ENCODE data around the gene TTC28.
"Not testable (repeated sequence)": the region's sequence is repeated elsewhere in the genome, so short reads cannot be mapped to it uniquely, and the experiment has no call there.

The TTC28 gene

DNA sequence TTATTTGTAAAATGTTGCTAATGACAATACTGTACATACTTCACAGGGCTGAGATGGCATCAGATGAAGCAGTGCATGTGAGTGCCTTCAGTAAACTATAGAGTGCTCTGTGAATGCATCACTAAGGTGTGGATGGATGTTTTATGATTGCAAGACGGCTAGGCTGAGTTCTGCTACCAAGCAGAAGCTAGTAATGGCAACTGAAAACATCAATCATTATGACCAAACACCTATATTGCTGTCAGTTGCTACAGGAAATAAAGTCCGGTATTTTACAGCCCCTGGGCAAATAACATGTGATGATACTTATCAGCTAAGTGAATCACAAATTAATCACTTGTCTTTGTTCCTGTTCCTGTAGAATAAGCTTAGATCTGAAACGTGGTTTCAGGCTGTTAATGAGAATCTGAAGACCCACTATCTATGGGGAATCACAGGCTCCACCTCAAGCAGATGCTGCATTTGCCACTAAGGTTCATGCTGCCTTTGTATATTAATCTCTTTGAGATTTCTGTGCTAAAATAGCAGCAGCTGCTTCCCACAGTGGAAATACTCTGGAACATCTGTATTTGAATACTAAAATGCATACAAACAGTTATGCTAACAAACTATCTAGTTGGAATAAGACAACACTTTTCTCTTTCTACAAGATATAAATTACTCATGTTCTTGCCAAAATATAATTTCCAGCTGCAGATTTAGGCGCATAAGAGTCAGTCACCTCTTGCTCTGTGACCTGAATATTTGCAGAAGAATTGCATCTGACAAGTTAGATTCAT, 506.6 kb downstream of the TTC28 start:
- DNase-seq: no peak

DNA sequence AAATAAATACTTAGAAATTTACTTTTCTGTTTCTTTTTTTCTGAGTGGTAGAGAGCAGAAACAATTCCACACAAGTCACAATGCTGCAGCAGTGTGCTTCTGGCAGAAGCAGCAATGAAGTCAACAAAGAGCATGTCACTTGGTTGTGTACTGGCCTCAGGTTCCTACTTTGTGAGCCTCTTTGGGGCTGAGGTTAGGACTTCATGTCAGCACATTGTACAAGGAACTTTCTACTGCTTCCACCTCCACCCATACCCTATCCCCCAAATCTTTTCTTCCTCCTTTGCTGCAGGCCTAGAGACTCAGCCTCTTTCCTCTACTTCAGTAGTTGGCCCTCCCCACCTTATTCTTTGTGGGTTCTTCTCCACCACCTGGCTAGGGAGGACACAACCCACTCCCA, 507.9 kb downstream of the TTC28 start:
- DNase-seq: no peak

DNA sequence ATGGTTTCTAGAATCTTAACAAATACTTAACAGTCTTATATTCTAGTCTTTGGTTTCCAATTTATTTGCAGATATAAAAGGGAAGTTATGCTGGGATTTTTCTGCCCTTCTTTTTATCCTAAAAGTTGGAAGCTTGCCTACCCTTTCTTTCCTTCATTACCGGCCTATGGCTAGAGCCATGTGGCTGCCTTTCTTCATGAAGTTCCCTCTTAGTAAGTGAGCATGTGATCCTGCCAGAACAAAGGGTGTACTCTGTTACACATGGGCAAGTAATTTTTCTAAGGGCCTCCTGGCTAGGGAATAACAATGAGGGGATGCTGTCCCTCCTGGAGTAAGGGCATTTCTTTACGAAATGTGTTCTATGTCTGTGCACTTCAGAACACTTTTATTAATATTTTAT, 508.5 kb downstream of the TTC28 start:
- DNase-seq: no peak

- DNase-seq: not testable (repeated sequence)
These were observed 510.3 kb downstream of the TTC28 start for GRCh38 chr22:28169314-28169713.

GRCh38 chr22:28155808-28156207, 523.8 kb downstream of the TTC28 start:
- no peak for DNase-seq

- no peak for DNase-seq
These were observed 524.8 kb downstream of the TTC28 start for GRCh38 chr22:28154861-28155260.

GRCh38 chr22:28151151-28151816, 528.4 kb downstream of the TTC28 start:
- DNase-seq: no peak

DNA sequence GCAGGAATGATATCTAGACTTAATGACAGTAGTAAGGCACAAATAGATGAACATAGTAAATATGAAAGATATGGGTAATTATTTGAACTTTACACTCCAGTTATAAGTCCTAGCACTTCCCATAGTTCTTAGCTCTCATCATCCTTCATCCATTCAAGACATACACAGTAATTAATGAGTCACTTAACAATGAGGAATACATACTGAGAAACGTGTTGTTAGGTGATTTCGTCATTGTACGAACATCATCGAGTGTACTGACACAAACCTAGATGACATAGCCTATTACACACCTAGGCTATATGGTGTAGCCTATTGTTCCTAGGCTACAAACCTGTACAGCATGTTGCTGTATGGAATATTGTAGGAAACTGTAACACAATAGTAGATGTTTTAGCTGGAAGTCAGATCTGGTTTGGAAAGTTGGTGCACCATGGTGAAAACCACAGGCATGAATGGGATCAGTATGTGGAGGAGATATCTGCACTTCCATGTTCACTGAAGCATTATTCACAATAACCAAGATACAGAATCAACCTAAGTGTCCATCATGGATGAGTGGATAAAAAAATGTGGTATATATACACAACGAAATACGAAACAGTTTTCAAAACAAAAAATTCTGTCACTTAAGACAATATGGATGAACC, 530.7 kb downstream of the TTC28 start:
- DNase-seq: no peak

DNA sequence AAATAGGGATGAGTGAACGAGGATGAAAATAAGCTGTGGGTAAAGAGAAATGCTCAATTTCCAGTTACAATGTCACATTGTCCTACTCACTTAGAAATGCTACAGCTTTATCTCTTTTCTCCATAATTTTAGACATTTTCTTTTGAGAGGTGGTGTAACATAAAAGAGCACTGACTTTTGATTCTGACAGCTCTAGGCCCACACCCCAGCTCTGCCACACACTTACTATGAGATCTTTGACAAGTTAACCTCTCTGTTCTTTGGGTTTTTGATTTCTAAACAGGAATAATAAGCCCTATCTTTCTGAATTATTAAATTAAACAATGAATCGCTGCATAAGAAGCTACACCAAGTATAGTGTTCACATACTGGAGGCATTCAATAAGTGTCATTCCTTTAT, 532.2 kb downstream of the TTC28 start:
- DNase-seq: no peak

GRCh38 chr22:28146401-28147314, 533.0 kb downstream of the TTC28 start:
- DNase-seq: no peak

- DNase-seq: no peak
These were observed 535.5 kb downstream of the TTC28 start for GRCh38 chr22:28143961-28144745.

- DNase-seq: no peak
These were observed 536.3 kb downstream of the TTC28 start for GRCh38 chr22:28143241-28143865.

DNA sequence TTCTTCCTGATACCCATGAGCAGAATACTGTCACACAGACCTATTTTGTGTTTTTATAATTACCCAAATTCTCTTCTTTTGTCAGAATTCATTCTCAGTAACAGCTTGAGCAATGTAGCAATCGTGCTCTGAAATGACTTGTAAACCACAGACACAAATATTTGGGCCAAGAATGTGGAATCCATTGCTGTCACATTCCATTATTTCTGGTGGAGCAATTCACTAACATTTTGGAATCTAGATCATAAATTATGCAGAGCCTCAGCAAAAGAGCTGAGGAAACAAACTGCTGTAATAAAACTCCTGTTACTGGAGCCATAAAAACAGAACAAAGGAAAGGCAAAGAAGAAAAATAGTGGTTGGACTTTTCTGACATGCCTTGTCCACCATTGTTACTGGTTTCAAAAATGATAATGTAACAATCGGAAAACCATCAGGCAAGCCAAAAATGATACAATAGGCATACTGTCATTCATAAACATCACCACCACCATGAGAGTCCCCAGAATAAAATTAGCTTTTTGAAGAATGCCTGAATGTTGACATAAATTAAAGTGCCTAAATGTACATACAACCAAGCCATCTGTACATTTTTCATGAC, 537.2 kb downstream of the TTC28 start:
- no peak for DNase-seq

DNA sequence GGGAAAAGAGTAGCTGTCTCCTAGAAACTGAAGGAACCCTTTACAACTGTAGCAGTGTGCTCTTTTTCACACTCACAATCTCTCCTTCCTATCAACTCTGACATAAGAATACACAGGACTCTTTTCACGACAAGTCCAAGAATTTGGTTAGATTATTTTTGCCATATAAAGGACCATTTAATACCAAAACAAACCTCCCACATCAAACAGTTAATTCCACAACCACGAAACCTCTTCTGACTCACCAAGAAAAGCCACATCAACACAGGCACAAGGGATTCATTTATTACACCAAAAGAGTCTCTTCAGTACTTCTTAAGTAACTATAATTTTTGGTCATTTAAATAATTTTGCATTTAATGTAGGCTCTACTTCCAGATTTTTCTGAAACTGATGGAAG, 538.0 kb downstream of the TTC28 start:
- DNase-seq: no peak

- no peak for DNase-seq
These were observed 539.7 kb downstream of the TTC28 start for GRCh38 chr22:28139961-28140360.

GRCh38 chr22:28139516-28139915, 540.1 kb downstream of the TTC28 start:
- DNase-seq: no peak

- DNase-seq: no peak
These were observed 542.6 kb downstream of the TTC28 start for GRCh38 chr22:28137036-28137435.

- DNase-seq: no peak
These were observed 547.2 kb downstream of the TTC28 start for GRCh38 chr22:28132466-28132865.

DNA sequence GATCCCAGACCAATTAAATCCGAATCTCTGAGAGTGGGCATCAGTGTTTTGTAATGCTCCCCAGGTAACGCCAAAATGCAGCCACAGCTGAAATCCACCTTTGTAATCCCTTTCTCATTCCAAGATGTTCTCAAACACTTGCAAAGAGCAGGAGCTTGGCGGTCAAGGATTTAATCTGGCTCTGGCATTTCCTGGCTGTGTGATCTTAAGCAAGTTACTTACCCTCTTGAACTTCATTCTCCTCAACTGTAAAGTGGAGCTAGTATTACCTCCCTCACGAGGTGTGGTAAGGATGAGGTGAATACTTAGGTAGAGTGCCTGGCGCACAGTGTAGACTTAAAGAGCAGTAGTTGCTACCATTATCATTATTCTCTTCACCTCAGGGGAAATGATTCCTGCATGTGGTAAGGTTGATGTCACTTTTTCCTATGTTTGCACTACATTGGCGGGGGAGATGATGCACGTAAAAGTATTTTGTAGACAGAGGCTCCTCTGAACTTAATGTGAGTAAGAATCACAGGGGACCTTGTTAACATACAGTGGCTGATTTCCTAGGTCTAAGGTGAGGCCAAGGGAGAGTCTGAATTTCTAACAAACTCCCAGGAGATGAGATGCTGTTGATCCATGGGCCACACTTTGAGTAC, 550.2 kb downstream of the TTC28 start:
- DNase-seq: no peak

DNA sequence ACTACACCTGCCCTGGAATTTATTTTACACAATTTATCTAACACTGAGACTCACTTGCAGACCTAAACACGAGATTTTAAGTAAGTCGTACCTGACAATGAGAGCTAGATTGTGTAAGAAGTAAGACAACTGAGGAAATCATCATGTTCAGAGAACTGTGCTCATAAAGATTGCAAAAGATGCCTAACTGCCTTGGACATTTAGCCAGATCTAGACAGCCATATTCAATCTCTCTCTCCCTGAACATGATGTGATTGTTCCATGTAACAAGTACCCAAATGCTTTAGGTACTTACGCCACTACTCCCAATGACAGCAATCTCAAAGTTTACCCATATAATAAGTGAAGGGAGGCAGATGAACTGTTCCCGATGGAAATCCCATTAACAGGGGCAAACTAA, 550.8 kb downstream of the TTC28 start:
- DNase-seq: no peak

DNA sequence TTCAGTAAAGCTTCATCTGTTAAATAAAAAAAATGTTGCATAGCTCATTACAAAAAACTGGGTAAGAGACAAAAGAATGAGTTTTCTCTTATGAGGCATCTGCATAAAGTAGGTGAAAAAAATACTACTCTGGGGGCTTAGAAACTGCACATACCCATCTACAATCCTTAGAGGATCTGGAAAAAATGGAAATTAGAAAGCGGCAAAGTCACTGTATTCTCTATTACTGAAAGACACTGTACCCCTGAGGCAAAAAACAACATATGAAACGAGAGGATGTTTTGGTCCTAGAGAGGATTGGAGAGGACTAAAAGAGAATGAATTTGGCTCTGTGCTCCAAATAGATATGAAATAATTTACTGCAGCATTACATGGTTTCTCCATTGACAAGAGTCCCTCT, 553.8 kb downstream of the TTC28 start:
- DNase-seq: no peak
